IMR-90 (cell line): ENCODE measurements around the gene TMEM50B. TPM values are rescaled to one million over a fixed set of nuclear protein-coding genes. Genes with fewer than 3 reads are reported as not detected.
"Not testable (repeated sequence)": the region's sequence is repeated elsewhere in the genome, so short reads cannot be mapped to it uniquely, and the experiment has no call there.

ENCODE experiments used
- ATAC-seq: fragments of 200-7000 bp; cut with Tn5 transposase; 2 replicates; pipeline ENCODE4 v1.9.1; 2020; ENCODE audit warnings: low read depth, mild to moderate bottlenecking, moderate library complexity
- BruUV-seq: library from RNA; stranded (reverse); fragments of 400-500 nt; replicated peaks from 2 replicates; lab custom pipeline; 2021; lab: Mats Ljungman, UMichigan
- CTCF ChIA-PET: fragments of 300-600 bp; formaldehyde crosslinking; extraction: SDS; loops from one replicate; lab custom pipeline; 2021; ENCODE audit warnings: antibody characterized with exemption; lab: Yijun Ruan, JAX
- POLR2A ChIA-PET: fragments of 300-600 bp; sonication (Branson Sonifier 250); formaldehyde crosslinking; loops from one replicate; lab custom pipeline; 2022; ENCODE audit warnings: antibody characterized with exemption; ENCODE audit not compliant: unreplicated experiment; lab: Charles Lee
- DNase-seq: peaks from one replicate; pipeline ENCODE4 v3.0.0; 2013
- H2AFZ ChIP-seq: replicated peaks from 2 replicates; pipeline ENCODE3; 2013; ENCODE audit warnings: low read length, mild to moderate bottlenecking; ENCODE audit not compliant: poor library complexity
- H2AK5ac ChIP-seq: 2 replicates; pipeline ENCODE4 v1.6.1; 2013; ENCODE audit warnings: low read depth, low read length, inconsistent platforms
- H2AK9ac ChIP-seq: replicated peaks from 2 replicates; pipeline ENCODE3; 2013; ENCODE audit warnings: mild to moderate bottlenecking, low read depth, low read length, moderate library complexity; ENCODE audit not compliant: poor library complexity
- H2BK120ac ChIP-seq: 2 replicates; pipeline ENCODE4 v1.6.1; 2013; ENCODE audit warnings: low read depth, low read length, inconsistent platforms
- H2BK15ac ChIP-seq: 3 replicates; pipeline ENCODE4 v1.6.1; 2013; ENCODE audit warnings: low read depth, low read length, inconsistent platforms
- H2BK20ac ChIP-seq: 2 replicates; pipeline ENCODE4 v1.6.1; 2013; ENCODE audit warnings: low read depth, mild to moderate bottlenecking, inconsistent platforms, low read length, moderate library complexity
- H2BK5ac ChIP-seq: 2 replicates; pipeline ENCODE4 v1.6.1; 2013; ENCODE audit warnings: mild to moderate bottlenecking, low read depth, low read length, inconsistent platforms; ENCODE audit not compliant: poor library complexity, severe bottlenecking
- H3K14ac ChIP-seq: replicated peaks from 2 replicates; pipeline ENCODE4 v1.6.1; 2013; ENCODE audit warnings: low read depth, low read length, inconsistent platforms
- H3K18ac ChIP-seq: 2 replicates; pipeline ENCODE4 v1.6.1; 2013; ENCODE audit warnings: low read depth, low read length, control low read depth
- H3K23ac ChIP-seq: 2 replicates; pipeline ENCODE4 v1.6.1; 2013; ENCODE audit warnings: low read depth, low read length, inconsistent platforms
- H3K27ac ChIP-seq: 2 replicates; pipeline ENCODE4 v1.5.1; 2013; ENCODE audit warnings: mild to moderate bottlenecking, control low read depth, low read length; ENCODE audit not compliant: insufficient read depth
- H3K27me3 ChIP-seq: 2 replicates; pipeline ENCODE4 v1.6.1; 2013; ENCODE audit warnings: low read length; ENCODE audit not compliant: control insufficient read depth, insufficient read depth
- H3K36me3 ChIP-seq: 2 replicates; pipeline ENCODE4 v1.6.1; 2013; ENCODE audit warnings: low read length, mixed read lengths; ENCODE audit not compliant: control insufficient read depth, insufficient read depth
- H3K4ac ChIP-seq: 2 replicates; pipeline ENCODE4 v1.6.1; 2013; ENCODE audit warnings: low read depth, low read length, inconsistent platforms
- H3K4me1 ChIP-seq: 2 replicates; pipeline ENCODE4 v1.6.1; 2013; ENCODE audit warnings: low read length, mixed read lengths; ENCODE audit not compliant: control insufficient read depth, insufficient read depth
- H3K4me2 ChIP-seq: 2 replicates; pipeline ENCODE4 v1.6.1; 2013; ENCODE audit warnings: low read depth, mild to moderate bottlenecking, control low read depth, low read length, moderate library complexity
- H3K4me3 ChIP-seq: 2 replicates; pipeline ENCODE4 v1.5.1; 2013; ENCODE audit warnings: low read depth, mild to moderate bottlenecking, control low read depth, low read length, moderate library complexity; ENCODE audit not compliant: insufficient read depth
- H3K56ac ChIP-seq: 2 replicates; pipeline ENCODE4 v1.6.1; 2013; ENCODE audit warnings: low read length, inconsistent platforms; ENCODE audit not compliant: insufficient read depth; ENCODE audit errors: extremely low read depth
- H3K79me1 ChIP-seq, 2 experiments: 2 replicates each; pipeline ENCODE4 v1.6.1; 2013; ENCODE audit warnings: low read length in 2 of 2, inconsistent platforms in 1 of 2, low read depth in 1 of 2
- H3K9ac ChIP-seq: 2 replicates; pipeline ENCODE4 v1.6.1; 2013; ENCODE audit warnings: low read depth, low read length, control low read depth
- H3K9me1 ChIP-seq: 2 replicates; pipeline ENCODE4 v1.6.1; 2013; ENCODE audit warnings: low read length, inconsistent platforms; ENCODE audit not compliant: insufficient read depth
- H3K9me3 ChIP-seq: 2 replicates; pipeline ENCODE4 v1.6.1; 2013; ENCODE audit warnings: low read length; ENCODE audit not compliant: control insufficient read depth, insufficient read depth
- H4K20me1 ChIP-seq: 2 replicates; pipeline ENCODE4 v1.6.1; 2013; ENCODE audit warnings: low read length, inconsistent platforms; ENCODE audit not compliant: insufficient read depth
- H4K5ac ChIP-seq: 2 replicates; pipeline ENCODE4 v1.6.1; 2013; ENCODE audit warnings: mild to moderate bottlenecking, low read depth, low read length, control low read depth
- H4K8ac ChIP-seq, 2 experiments: 2 replicates each; pipeline ENCODE4 v1.6.1; 2013; ENCODE audit warnings: low read depth in 2 of 2, low read length in 2 of 2, control low read depth in 1 of 2, inconsistent platforms in 1 of 2
- H4K91ac ChIP-seq: 2 replicates; pipeline ENCODE4 v1.6.1; 2013; ENCODE audit warnings: low read depth, low read length, inconsistent platforms; ENCODE audit not compliant: insufficient read depth
- WGBS, 2 experiments: methylation state at CpG; one replicate each; pipeline versions ENCODE4 v1.1.5 to v1.1.7; 2013; ENCODE audit warnings: missing lambda C conversion rate in 2 of 2; ENCODE audit not compliant: insufficient read length in 1 of 2; ENCODE audit errors: extremely low coverage in 2 of 2; 5-methylcytosine and 5-hydroxymethylcytosine counted together
- dilution Hi-C: fragments of 300-500 bp; cut with HindIII; formaldehyde crosslinking; loops from one replicate; pipeline ENCODE4 v1.14.3; 2018; ENCODE audit warnings: low sequenced_read_pairs; ENCODE audit not compliant: unreplicated experiment
- in situ Hi-C: fragments of 300-500 bp; cut with MboI; formaldehyde crosslinking; loops from 3 replicates; pipeline ENCODE4 v1.14.3; 2019; ENCODE audit warnings: low sequenced_read_pairs, inconsistent platforms, mixed read lengths
- intact Hi-C: fragments of 100-400 bp; cut with micrococcal nuclease; formaldehyde crosslinking; loops from 2 replicates; pipeline ENCODE4 v1.10.0; 2022
- polyA plus RNA-seq, 3 experiments: library from polyadenylated mRNA; depleted of rRNA; stranded (reverse); fragments of >200 nt; gene quantifications; 2 replicates each; pipeline ENCODE4 v1.2.3, GENCODE V29; 2012; ENCODE audit warnings: low replicate concordance in 1 of 3
- total RNA-seq: library from RNA; depleted of rRNA; stranded (reverse); fragments of >200 nt; gene quantifications from 2 replicates; pipeline ENCODE4 v1.2.3, GENCODE V29; 2012

The TMEM50B gene
- total and polyA plus RNA-seq, 2 of the 4 experiments (the other 2 are of a cell fraction) = 10.9 to 25.9 TPM

GRCh38 chr21:33446620-33447019 is 33.2 kb downstream of the TMEM50B start:
- H3K23ac ChIP-seq, H3K27ac ChIP-seq, H2BK5ac ChIP-seq, H3K4me3 ChIP-seq, H2BK120ac ChIP-seq, H3K56ac ChIP-seq, H3K9ac ChIP-seq, H3K18ac ChIP-seq, H3K4me1 ChIP-seq, dilution Hi-C loops, H3K79me1 ChIP-seq, ATAC-seq, H2BK20ac ChIP-seq, H4K5ac ChIP-seq, H2AK5ac ChIP-seq, BruUV-seq, H3K4me2 ChIP-seq, H3K14ac ChIP-seq, H3K36me3 ChIP-seq, H4K20me1 ChIP-seq, H3K27me3 ChIP-seq, H2BK15ac ChIP-seq, H2AFZ ChIP-seq, DNase-seq, H3K4ac ChIP-seq, POLR2A ChIA-PET, H4K8ac ChIP-seq, H2AK9ac ChIP-seq, H4K91ac ChIP-seq, H3K9me3 ChIP-seq, H3K9me1 ChIP-seq: not testable (repeated sequence)
- CTCF ChIA-PET = interaction anchor here (0.6 to 1.1 kb wide), 2 partner anchors 17 to 38 kb away, joined by 5 to 10 read pairs; no protein-coding TSS in a partner anchor
- WGBS, 2 experiments = no CpG with 5 or more reads among the region's 6 CpGs
- intact Hi-C loops = loop anchor here (5.0 kb wide), 1 partner anchor 614 kb away; no protein-coding TSS in a partner anchor
- in situ Hi-C loops = loop anchor here (25.0 kb wide), 1 partner anchor 609 kb away; no protein-coding TSS in a partner anchor
